GM12892 (cell line): Measurements from ENCODE around the gene MED29.

Experiments used
- POLR2A ChIP-seq: IDR thresholded peaks from 2 replicates; pipeline ENCODE4 v1.6.1; 2011; ENCODE audit warnings: low read depth, low read length, control low read depth
- POLR2AphosphoS5 ChIP-seq: IDR thresholded peaks from 2 replicates; pipeline ENCODE4 v1.6.1; 2011; ENCODE audit warnings: low read depth, low read length, control low read depth
- TAF1 ChIP-seq: IDR thresholded peaks from 2 replicates; pipeline ENCODE4 v1.6.1; 2011; ENCODE audit warnings: low read depth, mild to moderate bottlenecking, control low read depth, low read length, borderline replicate concordance

GRCh38 chr19:39406656-39407409 lies 15.7 kb downstream of the MED29 start, which contains the start of gene ZFP36:
- TF ChIP-seq POLR2A = peak; percentile 98
- TF ChIP-seq POLR2AphosphoS5 = peak; percentile 99
- TF ChIP-seq TAF1 = peak; percentile 60; the same call in 1 of the 2 replicates
